HG03196 (cell line): ENCODE results near the gene CDSN.

Experiments
- ATAC-seq: cut with Tn5 transposase; IDR thresholded peaks from one replicate; pipeline ENCODE4 v1.9.1; 2021; ENCODE audit not compliant: unreplicated experiment

The CDSN gene

GRCh38 chr6:31116661-31117385, 3.4 kb downstream of the CDSN start:
- no peak for ATAC-seq

GRCh38 chr6:31115941-31116560, 4.2 kb downstream of the CDSN start:
- ATAC-seq: no peak

- ATAC-seq: no peak
These were observed 5.0 kb downstream of the CDSN start for GRCh38 chr6:31114970-31115849.

- ATAC-seq: no peak
These were observed 5.7 kb downstream of the CDSN start, which contains the start of gene PSORS1C1 for GRCh38 chr6:31114541-31114878. PSORS1C1 (plus strand) TSS chr6:31114800; CDS start chr6:31129633, 14,833 bp downstream.

- ATAC-seq: no peak
These were observed 6.2 kb downstream of the CDSN start for GRCh38 chr6:31113861-31114540.

GRCh38 chr6:31112478-31112877, 7.8 kb downstream of the CDSN start, which contains the start of gene C6orf15:
C6orf15 (minus strand) TSS chr6:31112575; CDS start chr6:31112555, 20 bp downstream.
- no peak for ATAC-seq

GRCh38 chr6:31111712-31112111, 8.5 kb downstream of the CDSN start:
- ATAC-seq: no peak

GRCh38 chr6:31110825-31111582, 9.2 kb downstream of the CDSN start:
- ATAC-seq: no peak

GRCh38 chr6:31107052-31107451, 13.2 kb downstream of the CDSN start:
- ATAC-seq: no peak

- no peak for ATAC-seq
These were observed 17.1 kb downstream of the CDSN start for GRCh38 chr6:31103136-31103535.

- no peak for ATAC-seq
These were observed 21.8 kb downstream of the CDSN start for GRCh38 chr6:31098449-31098938.

GRCh38 chr6:31096656-31097055, 23.6 kb downstream of the CDSN start:
- no peak for ATAC-seq

GRCh38 chr6:31096215-31096614, 24.0 kb downstream of the CDSN start:
- no peak for ATAC-seq

- no peak for ATAC-seq
These were observed 25.8 kb downstream of the CDSN start for GRCh38 chr6:31094389-31094881.

- ATAC-seq: no peak
These were observed 27.3 kb downstream of the CDSN start for GRCh38 chr6:31092769-31093505.

GRCh38 chr6:31092238-31092637, 28.0 kb downstream of the CDSN start:
- no peak for ATAC-seq

GRCh38 chr6:31091680-31092079, 28.6 kb downstream of the CDSN start:
- ATAC-seq: no peak

GRCh38 chr6:31090973-31091364, 29.3 kb downstream of the CDSN start:
- ATAC-seq: no peak

- ATAC-seq: no peak
These were observed 29.8 kb downstream of the CDSN start for GRCh38 chr6:31090275-31090972.
